H9 (cell line): Measurements from ENCODE around the gene PMM2. TPM values are rescaled to one million over a fixed set of nuclear protein-coding genes. Genes with fewer than 3 reads are reported as not detected.

ENCODE experiments used
- DNase-seq: peaks from one replicate; pipeline ENCODE4 v3.0.0-alpha.2; 2017
- H2AFZ ChIP-seq: one replicate; pipeline ENCODE4 v1.6.1; 2013; ENCODE audit warnings: mild to moderate bottlenecking, low read length, control low read depth, moderate library complexity
- H2AK5ac ChIP-seq: 2 replicates; pipeline ENCODE4 v1.6.1; 2013; ENCODE audit warnings: low read length, control low read depth, mixed read lengths; ENCODE audit not compliant: insufficient read length
- H2BK120ac ChIP-seq: one replicate; pipeline ENCODE4 v1.6.1; 2013; ENCODE audit warnings: low read depth, mild to moderate bottlenecking, low read length, control low read depth, inconsistent platforms; ENCODE audit not compliant: poor library complexity, severe bottlenecking
- H2BK12ac ChIP-seq: 2 replicates; pipeline ENCODE4 v1.6.1; 2013; ENCODE audit warnings: low read length, control low read depth, mixed read lengths, low read depth; ENCODE audit not compliant: insufficient read length
- H2BK15ac ChIP-seq: 2 replicates; pipeline ENCODE4 v1.6.1; 2013; ENCODE audit warnings: low read depth, low read length, control low read depth
- H2BK20ac ChIP-seq: one replicate; pipeline ENCODE4 v1.6.1; 2013; ENCODE audit warnings: low read depth, mild to moderate bottlenecking, low read length, control low read depth, inconsistent platforms; ENCODE audit not compliant: poor library complexity, severe bottlenecking
- H2BK5ac ChIP-seq: 2 replicates; pipeline ENCODE4 v1.6.1; 2013; ENCODE audit warnings: low read length, control low read depth, mixed read lengths; ENCODE audit not compliant: insufficient read length
- H3K14ac ChIP-seq: 2 replicates; pipeline ENCODE4 v1.6.1; 2013; ENCODE audit warnings: low read length, control low read depth; ENCODE audit not compliant: insufficient read depth
- H3K18ac ChIP-seq: 2 replicates; pipeline ENCODE4 v1.6.1; 2013; ENCODE audit warnings: low read depth, mild to moderate bottlenecking, mixed read lengths, low read length, control low read depth; ENCODE audit not compliant: insufficient read length
- H3K23ac ChIP-seq: 2 replicates; pipeline ENCODE4 v1.6.1; 2013; ENCODE audit warnings: low read length, control low read depth, mixed read lengths, low read depth; ENCODE audit not compliant: insufficient read length
- H3K23me2 ChIP-seq: 2 replicates; pipeline ENCODE4 v1.6.1; 2013; ENCODE audit warnings: low read depth, mild to moderate bottlenecking, mixed read lengths, low read length, control low read depth; ENCODE audit not compliant: insufficient read length, poor library complexity, severe bottlenecking
- H3K27ac ChIP-seq: 2 replicates; pipeline ENCODE4 v1.5.1; 2013; ENCODE audit warnings: low read length, control low read depth, mixed read lengths, low read depth; ENCODE audit not compliant: insufficient read length
- H3K27me3 ChIP-seq: 2 replicates; pipeline ENCODE4 v1.6.1; 2013; ENCODE audit warnings: low read length, control low read depth, inconsistent platforms; ENCODE audit not compliant: insufficient read depth
- H3K4ac ChIP-seq: 2 replicates; pipeline ENCODE4 v1.6.1; 2013; ENCODE audit warnings: low read depth, mild to moderate bottlenecking, control low read depth, inconsistent platforms, low read length, moderate library complexity
- H3K4me1 ChIP-seq: 2 replicates; pipeline ENCODE4 v1.6.1; 2013; ENCODE audit warnings: low read length, control low read depth, inconsistent platforms; ENCODE audit not compliant: insufficient read depth
- H3K4me2 ChIP-seq: 2 replicates; pipeline ENCODE4 v1.6.1; 2013; ENCODE audit warnings: low read length, control low read depth, mixed read lengths; ENCODE audit not compliant: insufficient read length, insufficient read depth
- H3K56ac ChIP-seq: 2 replicates; pipeline ENCODE4 v1.6.1; 2013; ENCODE audit warnings: low read depth, mild to moderate bottlenecking, mixed read lengths, low read length, control low read depth; ENCODE audit not compliant: insufficient read length
- H3K79me1 ChIP-seq: 2 replicates; pipeline ENCODE4 v1.6.1; 2013; ENCODE audit warnings: low read depth, mild to moderate bottlenecking, moderate library complexity, low read length, control low read depth, inconsistent platforms; ENCODE audit not compliant: insufficient read depth, poor library complexity, severe bottlenecking
- H3K79me2 ChIP-seq: 2 replicates; pipeline ENCODE4 v1.6.1; 2013; ENCODE audit warnings: low read length, control low read depth, inconsistent platforms; ENCODE audit not compliant: insufficient read depth
- H3K9ac ChIP-seq: 2 replicates; pipeline ENCODE4 v1.6.1; 2013; ENCODE audit warnings: low read length, control low read depth, mixed read lengths; ENCODE audit not compliant: insufficient read length; ENCODE audit errors: extremely low read depth
- H3K9me3 ChIP-seq: one replicate; pipeline ENCODE4 v1.6.1; 2013; ENCODE audit warnings: low read depth, low read length, inconsistent platforms; ENCODE audit not compliant: control insufficient read depth
- H3T11ph ChIP-seq: one replicate; pipeline ENCODE4 v1.6.1; 2013; ENCODE audit warnings: mild to moderate bottlenecking, low read length, control low read depth, inconsistent platforms
- H4K20me1 ChIP-seq: one replicate; pipeline ENCODE4 v1.6.1; 2013; ENCODE audit not compliant: control insufficient read depth, insufficient read length, insufficient read depth
- H4K5ac ChIP-seq: 2 replicates; pipeline ENCODE4 v1.6.1; 2013; ENCODE audit warnings: low read depth, mild to moderate bottlenecking, mixed read lengths, low read length, control low read depth; ENCODE audit not compliant: insufficient read length
- H4K8ac ChIP-seq: replicated peaks from 2 replicates; pipeline ENCODE4 v1.6.1; 2013; ENCODE audit warnings: low read length, control low read depth, mixed read lengths, low read depth; ENCODE audit not compliant: insufficient read length
- H4K91ac ChIP-seq: 2 replicates; pipeline ENCODE4 v1.6.1; 2013; ENCODE audit warnings: low read depth, mild to moderate bottlenecking, moderate library complexity, mixed read lengths, low read length, control low read depth; ENCODE audit not compliant: insufficient read length
- H3K27ac Mint-ChIP-seq, 3 experiments: 2 replicates in 2 of 3; 3 replicates in 1 of 3; pipeline ENCODE4 v1.8.0; 2020 to 2021; ENCODE audit warnings: mixed read lengths in 3 of 3, mild to moderate bottlenecking in 1 of 3, moderate library complexity in 1 of 3
- H3K27me3 Mint-ChIP-seq: 2 replicates; pipeline ENCODE4 v1.8.0; 2021; ENCODE audit warnings: low read depth, mild to moderate bottlenecking, moderate library complexity, mixed read lengths
- H3K36me3 Mint-ChIP-seq, 3 experiments: 2 replicates in 2 of 3; 3 replicates in 1 of 3; pipeline ENCODE4 v1.8.0; 2020 to 2021; ENCODE audit warnings: low read depth in 3 of 3, mixed read lengths in 3 of 3; ENCODE audit not compliant: insufficient read depth in 1 of 3
- H3K4me1 Mint-ChIP-seq, 2 experiments: 2 replicates each; pipeline ENCODE4 v1.8.0; 2020; ENCODE audit warnings: mixed read lengths in 2 of 2
- H3K4me3 Mint-ChIP-seq, 2 experiments: 2 replicates in 1 of 2; 3 replicates in 1 of 2; pipeline ENCODE4 v1.8.0; 2020 to 2021; ENCODE audit warnings: mild to moderate bottlenecking in 2 of 2, mixed read lengths in 2 of 2, moderate library complexity in 1 of 2
- H3K9me3 Mint-ChIP-seq, 2 experiments: 2 replicates in 1 of 2; 3 replicates in 1 of 2; pipeline ENCODE4 v1.8.0; 2020; ENCODE audit warnings: mild to moderate bottlenecking in 2 of 2, mixed read lengths in 2 of 2, moderate library complexity in 1 of 2
- CTCF ChIP-seq: fragments of 200-600 bp; sonication (generic); conservative IDR thresholded peaks from 3 replicates; pipeline ENCODE4 v1.8.0; 2021; ENCODE audit warnings: antibody characterized with exemption, mild to moderate bottlenecking
- WGBS: extraction: QIAGEN DNeasy Blood & Tissue Kit; methylation state at CpG from one replicate; pipeline ENCODE4 v1.1.7; 2013; ENCODE audit warnings: missing lambda C conversion rate, low lambda C conversion rate, mixed read lengths; ENCODE audit not compliant: insufficient read length; ENCODE audit errors: extremely low coverage; 5-methylcytosine and 5-hydroxymethylcytosine counted together
- total RNA-seq: library from RNA; stranded (reverse); gene quantifications from 2 replicates; pipeline ENCODE4 v1.2.1, GENCODE V29; 2021

The PMM2 gene
- total RNA-seq, 1 experiment from 2014 or later = 82.7 TPM

DNA sequence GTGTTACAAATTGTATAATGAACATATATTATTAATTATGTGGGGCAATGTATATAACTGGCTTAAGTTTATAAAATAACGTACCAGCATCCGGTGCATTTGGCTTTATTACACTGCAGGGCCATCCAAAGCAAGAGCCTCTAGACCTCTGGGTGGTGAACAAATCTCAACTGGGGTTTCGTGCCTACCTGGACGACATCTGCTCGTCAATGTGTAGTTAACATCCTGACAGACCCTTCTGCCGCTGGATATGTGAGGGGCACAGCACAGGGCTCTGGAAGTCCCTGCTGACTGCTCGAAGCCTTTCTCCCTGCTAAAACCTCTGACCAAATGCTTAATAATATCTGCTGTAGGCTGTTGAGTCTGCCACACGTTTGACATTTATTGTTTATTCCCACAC, 2.5 kb upstream of the PMM2 start:
- Histone ChIP-seq H2BK12ac (no peak overlapping the region), H3K9me3 (no peaks in the 10 kb centered on the region), H2AK5ac (no peak overlapping the region), H3K27me3 (no peaks in the 10 kb centered on the region), H4K5ac (no peak overlapping the region), H2BK15ac (no peak overlapping the region), H3K79me2 (peaks cover 18% of the 10 kb centered on the region), H3K4me1 (0 out of 2 replicates have a peak, but pooled peaks cover 2% of the 10 kb centered on the region), H3K56ac (no peak overlapping the region), H4K20me1 (no peaks in the 10 kb centered on the region), H3K18ac (no peak overlapping the region), H3K9ac (no peak overlapping the region), H3K23me2 (peaks cover 4% of the 10 kb centered on the region), H2BK5ac (no peak overlapping the region), H3K23ac (no peak overlapping the region), H3T11ph (no peak overlapping the region), H4K8ac (no peak overlapping the region), H4K91ac (no peak overlapping the region), H2BK20ac (no peak overlapping the region), H3K14ac (no peak overlapping the region), H3K27ac (no peak overlapping the region), H3K79me1 (no peaks in the 10 kb centered on the region), H3K4ac (no peak overlapping the region), H3K4me2 (no peak overlapping the region), H2AFZ (no peak overlapping the region), H2BK120ac (no peak overlapping the region)
- Mint-ChIP-seq H3K36me3 (peaks cover 0 to 22% (median 13%) of the 10 kb centered on the region in 3 experiments; a peak in 5 of 7 replicates), H3K9me3 (no peaks in the 10 kb centered on the region), H3K4me1 (peaks cover 18 to 19% of the 10 kb centered on the region in 2 experiments), H3K27ac (no peak overlapping the region), H3K4me3 (no peak overlapping the region; a peak in 1 of 5 replicates), H3K27me3 (no peaks in the 10 kb centered on the region)
- DNase-seq = no peak
- no peak for TF ChIP-seq CTCF
- no CpG with 5 or more reads among the region's 8 CpGs for WGBS
